Loucy (cell line): ENCODE data around the gene SPRED2.

Experiments used
- H2AFZ ChIP-seq: fragments of 200-600 bp; sonication (generic); 2 replicates; pipeline ENCODE4 v1.6.0; 2016; ENCODE audit warnings: antibody characterized with exemption, mild to moderate bottlenecking, low read length, moderate library complexity
- H3F3A ChIP-seq: fragments of 200-600 bp; 2 replicates; pipeline ENCODE4 v1.6.0; 2016; ENCODE audit warnings: antibody characterized with exemption, low read depth, mild to moderate bottlenecking
- H3K27me3 ChIP-seq: fragments of 200-600 bp; sonication (generic); 2 replicates; pipeline ENCODE4 v1.6.1; 2014; ENCODE audit warnings: low read length, mild to moderate bottlenecking; ENCODE audit not compliant: insufficient read depth, poor library complexity, severe bottlenecking
- H3K36me3 ChIP-seq: fragments of 200-600 bp; sonication (generic); 2 replicates; pipeline ENCODE4 v1.6.1; 2016; ENCODE audit warnings: low read length; ENCODE audit not compliant: insufficient read depth
- H3K4me1 ChIP-seq: fragments of 200-600 bp; sonication (generic); 2 replicates; pipeline ENCODE4 v1.5.1; 2014; ENCODE audit warnings: low read length, mild to moderate bottlenecking; ENCODE audit not compliant: insufficient read depth, poor library complexity, severe bottlenecking
- H3K4me2 ChIP-seq: fragments of 200-600 bp; sonication (generic); 2 replicates; pipeline ENCODE4 v1.6.0; 2014; ENCODE audit warnings: antibody characterized with exemption, low read length, low read depth, mild to moderate bottlenecking; ENCODE audit not compliant: poor library complexity, severe bottlenecking
- H3K4me3 ChIP-seq: fragments of 200-600 bp; sonication (generic); 2 replicates; pipeline ENCODE4 v1.5.1; 2014; ENCODE audit warnings: low read length, mild to moderate bottlenecking, mixed read lengths; ENCODE audit not compliant: poor library complexity, severe bottlenecking
- H3K79me2 ChIP-seq: fragments of 200-600 bp; sonication (generic); 2 replicates; pipeline ENCODE4 v1.6.1; 2014; ENCODE audit warnings: low read length; ENCODE audit not compliant: insufficient read depth
- H3K9ac ChIP-seq: fragments of 200-600 bp; sonication (generic); 2 replicates; pipeline ENCODE4 v1.6.0; 2014; ENCODE audit warnings: mild to moderate bottlenecking, low read depth, low read length, moderate library complexity; ENCODE audit not compliant: poor library complexity, severe bottlenecking
- H3K9me2 ChIP-seq: fragments of 200-600 bp; sonication (generic); replicated peaks from 2 replicates; pipeline ENCODE4 v1.6.1; 2016; ENCODE audit warnings: low read depth, low read length, mixed read lengths
- H3K9me3 ChIP-seq: fragments of 200-600 bp; sonication (generic); 2 replicates; pipeline ENCODE4 v1.6.1; 2014; ENCODE audit warnings: mild to moderate bottlenecking, antibody characterized with exemption, low read length, low read depth; ENCODE audit not compliant: insufficient read depth
- H4K20me1 ChIP-seq: fragments of 200-600 bp; sonication (generic); 2 replicates; pipeline ENCODE4 v1.6.0; 2014; ENCODE audit warnings: antibody characterized with exemption, low read length, mild to moderate bottlenecking; ENCODE audit not compliant: insufficient read depth, poor library complexity, severe bottlenecking
- CTCF ChIP-seq: fragments of 200-600 bp; sonication (generic); conservative IDR thresholded peaks from 2 replicates; pipeline ENCODE4 v1.5.1; 2014; ENCODE audit warnings: mild to moderate bottlenecking, antibody characterized with exemption, low read length
- EZH2phosphoT487 ChIP-seq: fragments of 200-600 bp; IDR thresholded peaks from 2 replicates; pipeline ENCODE4 v1.6.1; 2018; ENCODE audit warnings: antibody characterized with exemption, mild to moderate bottlenecking, moderate library complexity, borderline replicate concordance

SPRED2 gene

DNA sequence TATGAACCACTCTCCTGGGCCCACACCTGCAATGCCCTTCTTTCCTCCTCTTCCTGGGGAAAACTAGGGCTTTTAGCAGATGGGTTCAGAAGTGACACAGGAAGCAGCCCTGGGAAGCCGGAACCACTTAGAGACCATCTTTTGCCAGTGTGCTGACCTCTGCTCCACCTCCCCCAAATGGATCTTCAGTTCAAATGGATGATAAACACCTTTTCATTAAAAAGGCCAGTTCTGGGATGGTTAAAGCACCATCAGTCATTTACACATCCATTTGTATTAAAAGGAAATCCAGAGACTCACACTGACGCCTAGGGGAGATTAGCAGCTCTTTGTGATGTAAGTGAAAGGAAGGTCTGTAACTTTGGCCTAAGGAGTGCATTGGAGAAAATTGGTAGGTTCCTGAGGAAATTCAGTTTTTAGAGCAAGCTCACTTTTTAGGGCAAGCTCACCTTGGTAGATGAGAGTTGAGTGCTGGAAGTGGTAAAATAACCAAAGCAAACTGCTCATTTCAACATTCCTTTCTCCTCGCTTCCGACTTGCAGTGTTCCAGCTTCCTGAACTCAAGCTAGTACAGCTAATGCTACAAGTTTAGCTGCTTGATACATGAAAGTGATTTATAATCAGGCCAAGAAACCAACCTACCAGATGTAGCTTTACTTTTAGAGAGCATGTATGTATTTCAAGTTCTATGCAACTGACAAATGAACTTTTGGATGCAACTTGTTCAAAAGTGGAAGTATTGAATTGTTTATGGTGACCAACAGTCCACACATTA, 157.1 kb downstream of the SPRED2 start:
- H2AFZ ChIP-seq: no peak overlapping the region
- H3K4me2 ChIP-seq: no peak overlapping the region
- no peaks in the 10 kb centered on the region for H4K20me1 ChIP-seq
- no peaks in the 10 kb centered on the region for H3K79me2 ChIP-seq
- no peaks in the 10 kb centered on the region for H3K27me3 ChIP-seq
- no peak overlapping the region for H3K4me3 ChIP-seq
- H3K9me2 ChIP-seq: no peaks in the 10 kb centered on the region
- peaks cover 18% of the 10 kb centered on the region; the same call in 1 of the 2 replicates for H3K36me3 ChIP-seq
- no peak overlapping the region for H3K9ac ChIP-seq
- no peaks in the 10 kb centered on the region for H3F3A ChIP-seq
- H3K4me1 ChIP-seq: peaks cover 9% of the 10 kb centered on the region
- H3K9me3 ChIP-seq: no peaks in the 10 kb centered on the region
- TF ChIP-seq CTCF (no peak), EZH2phosphoT487 (no peak)

GRCh38 chr2:65273344-65273743, 159.1 kb downstream of the SPRED2 start:
- H3K4me1 ChIP-seq: peaks cover 1% of the 10 kb centered on the region

GRCh38 chr2:65268957-65269356, 163.4 kb downstream of the SPRED2 start:
- no peaks in the 10 kb centered on the region for H3K9me2 ChIP-seq
- no peaks in the 10 kb centered on the region for H3K79me2 ChIP-seq
- no peaks in the 10 kb centered on the region for H3F3A ChIP-seq
- peaks cover 70% of the 10 kb centered on the region; the same call in 1 of the 2 replicates for H3K36me3 ChIP-seq
- no peak overlapping the region for H3K4me2 ChIP-seq
- no peak overlapping the region for H3K9ac ChIP-seq
- H2AFZ ChIP-seq: no peak overlapping the region
- peaks cover 15% of the 10 kb centered on the region for H4K20me1 ChIP-seq
- H3K4me1 ChIP-seq: no peaks in the 10 kb centered on the region
- H3K9me3 ChIP-seq: no peaks in the 10 kb centered on the region
- H3K27me3 ChIP-seq: no peaks in the 10 kb centered on the region
- TF ChIP-seq CTCF: no peak
- TF ChIP-seq EZH2phosphoT487: no peak
- no peak overlapping the region for H3K4me3 ChIP-seq

More at GRCh38 chr2:65273344-65273743, 159.1 kb downstream of the SPRED2 start:
- Histone ChIP-seq H2AFZ (no peak overlapping the region), H3K9ac (no peak overlapping the region), H3K9me2 (no peaks in the 10 kb centered on the region), H3K79me2 (no peaks in the 10 kb centered on the region), H4K20me1 (no peaks in the 10 kb centered on the region), H3K4me2 (no peak overlapping the region), H3K27me3 (no peaks in the 10 kb centered on the region), H3K9me3 (no peaks in the 10 kb centered on the region), H3K36me3 (peaks cover 35% of the 10 kb centered on the region; the same call in 1 of the 2 replicates), H3K4me3 (no peak overlapping the region), H3F3A (no peaks in the 10 kb centered on the region)
- TF ChIP-seq CTCF (no peak), EZH2phosphoT487 (no peak)
